Neural progenitor cell (in vitro differentiated cells): ENCODE data around the gene INMT.

ENCODE experiments used
- EZH2 ChIP-seq: fragments of 200-600 bp; sonication (generic); IDR thresholded peaks from 2 replicates; pipeline ENCODE4 v1.6.1; 2017; ENCODE audit warnings: antibody characterized with exemption, mild to moderate bottlenecking, moderate library complexity
- EZH2phosphoT487 ChIP-seq: fragments of 200-600 bp; sonication (generic); IDR thresholded peaks from 2 replicates; pipeline ENCODE4 v1.6.1; 2017; ENCODE audit warnings: antibody characterized with exemption
- TF ChIP-seq, protein P1 (sequence below): fragments of 200-600 bp; sonication (generic); IDR thresholded peaks from 2 replicates; pipeline ENCODE4 v1.5.1; 2017; ENCODE audit warnings: antibody characterized with exemption, mild to moderate bottlenecking

DNA sequence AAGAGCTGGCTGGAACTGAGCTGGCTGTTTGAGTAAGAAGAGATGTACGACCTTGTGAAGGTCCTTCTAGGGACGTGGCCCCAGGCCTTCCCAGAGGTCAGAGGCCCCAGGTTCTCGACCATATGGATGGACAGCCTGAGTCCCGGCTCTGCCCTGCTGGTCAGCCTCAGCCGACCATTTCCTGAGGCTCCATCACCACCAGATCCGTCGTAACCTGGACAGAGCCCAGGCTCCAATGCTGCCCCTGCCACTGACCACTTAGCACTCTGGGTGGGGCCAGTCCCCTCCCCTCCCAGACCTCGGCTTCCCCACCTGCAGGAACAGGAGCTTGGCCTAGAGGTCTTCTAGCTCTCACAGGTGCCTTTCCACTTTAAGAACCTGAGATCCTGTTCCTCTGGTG lies 10.6 kb upstream of the INMT start:
- TF ChIP-seq, protein P1, sequence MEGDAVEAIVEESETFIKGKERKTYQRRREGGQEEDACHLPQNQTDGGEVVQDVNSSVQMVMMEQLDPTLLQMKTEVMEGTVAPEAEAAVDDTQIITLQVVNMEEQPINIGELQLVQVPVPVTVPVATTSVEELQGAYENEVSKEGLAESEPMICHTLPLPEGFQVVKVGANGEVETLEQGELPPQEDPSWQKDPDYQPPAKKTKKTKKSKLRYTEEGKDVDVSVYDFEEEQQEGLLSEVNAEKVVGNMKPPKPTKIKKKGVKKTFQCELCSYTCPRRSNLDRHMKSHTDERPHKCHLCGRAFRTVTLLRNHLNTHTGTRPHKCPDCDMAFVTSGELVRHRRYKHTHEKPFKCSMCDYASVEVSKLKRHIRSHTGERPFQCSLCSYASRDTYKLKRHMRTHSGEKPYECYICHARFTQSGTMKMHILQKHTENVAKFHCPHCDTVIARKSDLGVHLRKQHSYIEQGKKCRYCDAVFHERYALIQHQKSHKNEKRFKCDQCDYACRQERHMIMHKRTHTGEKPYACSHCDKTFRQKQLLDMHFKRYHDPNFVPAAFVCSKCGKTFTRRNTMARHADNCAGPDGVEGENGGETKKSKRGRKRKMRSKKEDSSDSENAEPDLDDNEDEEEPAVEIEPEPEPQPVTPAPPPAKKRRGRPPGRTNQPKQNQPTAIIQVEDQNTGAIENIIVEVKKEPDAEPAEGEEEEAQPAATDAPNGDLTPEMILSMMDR = no peak
- TF ChIP-seq EZH2 (no peak), EZH2phosphoT487 (no peak)
